IPS DF 6.9 (cell line): ENCODE measurements around the gene BCL2A1.
"Not testable (repeated sequence)": the region's sequence is repeated elsewhere in the genome, so short reads cannot be mapped to it uniquely, and the experiment has no call there.

Experiments
- DNase-seq: peaks from one replicate; pipeline ENCODE4 v3.0.0-alpha.2; 2013; ENCODE audit warnings: low read depth, low spot score
- H3K27ac ChIP-seq: one replicate; pipeline ENCODE4 v1.5.1; 2013; ENCODE audit warnings: low read length, control low read depth
- H3K27me3 ChIP-seq: 2 replicates; pipeline ENCODE4 v1.6.1; 2013; ENCODE audit warnings: mild to moderate bottlenecking, low read length; ENCODE audit not compliant: control insufficient read depth, insufficient read depth
- H3K36me3 ChIP-seq: 2 replicates; pipeline ENCODE4 v1.6.1; 2013; ENCODE audit warnings: low read length; ENCODE audit not compliant: control insufficient read depth, insufficient read depth
- H3K4me1 ChIP-seq: 2 replicates; pipeline ENCODE4 v1.6.1; 2013; ENCODE audit warnings: low read length; ENCODE audit not compliant: control insufficient read depth, insufficient read depth
- H3K4me3 ChIP-seq: 2 replicates; pipeline ENCODE4 v1.5.1; 2013; ENCODE audit warnings: mild to moderate bottlenecking, low read length
- H3K9me3 ChIP-seq: 2 replicates; pipeline ENCODE4 v1.6.1; 2013; ENCODE audit warnings: low read length, inconsistent platforms; ENCODE audit not compliant: control insufficient read depth, insufficient read depth
- WGBS: extraction: QIAGEN DNeasy Blood & Tissue Kit; methylation state at CpG from one replicate; pipeline ENCODE4 v1.1.7; 2013; ENCODE audit warnings: mixed read lengths, missing lambda C conversion rate; ENCODE audit not compliant: insufficient read length, insufficient coverage; 5-methylcytosine and 5-hydroxymethylcytosine counted together

BCL2A1 gene

DNA sequence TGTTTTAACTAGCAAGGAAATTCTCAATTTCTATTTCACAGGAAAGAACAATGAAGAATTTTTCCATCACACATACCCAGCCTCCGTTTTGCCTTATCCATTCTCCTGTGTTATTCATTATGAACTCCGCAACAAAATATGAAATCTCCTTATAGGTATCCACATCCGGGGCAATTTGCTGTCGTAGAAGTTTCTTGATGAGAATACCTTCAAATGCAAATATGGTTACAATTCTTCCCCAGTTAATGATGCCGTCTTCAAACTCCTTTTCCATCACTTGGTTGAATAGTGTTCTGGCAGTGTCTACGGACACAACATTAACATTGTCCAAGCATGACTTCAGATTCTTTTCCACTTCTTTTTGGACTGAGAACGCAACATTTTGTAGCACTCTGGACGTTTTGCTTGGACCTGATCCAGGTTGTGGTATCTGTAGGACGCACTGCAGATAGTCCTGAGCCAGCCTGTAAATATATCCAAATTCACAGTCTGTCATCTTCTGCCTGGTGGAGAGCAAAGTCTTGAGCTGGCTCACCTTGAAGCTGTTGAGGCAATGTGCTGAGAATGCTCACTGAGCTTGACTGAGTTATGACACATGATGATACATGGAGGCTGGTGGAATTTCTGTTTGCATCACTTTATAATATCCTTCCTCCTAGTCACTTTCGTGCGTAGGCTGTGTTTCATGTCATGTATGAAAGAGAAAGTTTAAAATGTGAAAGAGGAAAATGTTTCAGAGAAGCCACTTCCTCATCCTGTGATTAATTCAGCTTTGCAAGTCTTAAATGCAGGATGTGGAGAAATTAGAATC lies at the start of gene BCL2A1:
TSS of gene BCL2A1 (minus strand) at position 573 of the 811 bp plus-strand sequence. CDS start at position 496, 77 bp downstream.
- WGBS = no CpG with 5 or more reads among the region's 11 CpGs
- Histone ChIP-seq H3K27ac (no peak within 1 kb of the TSS), H3K36me3 (no peaks in the 10 kb centered on the region), H3K9me3 (no peaks in the 10 kb centered on the region), H3K27me3 (no peaks in the 10 kb centered on the region), H3K4me3 (no peak within 1 kb of the TSS), H3K4me1 (no peaks in the 10 kb centered on the region)
- DNase-seq = no peak

DNA sequence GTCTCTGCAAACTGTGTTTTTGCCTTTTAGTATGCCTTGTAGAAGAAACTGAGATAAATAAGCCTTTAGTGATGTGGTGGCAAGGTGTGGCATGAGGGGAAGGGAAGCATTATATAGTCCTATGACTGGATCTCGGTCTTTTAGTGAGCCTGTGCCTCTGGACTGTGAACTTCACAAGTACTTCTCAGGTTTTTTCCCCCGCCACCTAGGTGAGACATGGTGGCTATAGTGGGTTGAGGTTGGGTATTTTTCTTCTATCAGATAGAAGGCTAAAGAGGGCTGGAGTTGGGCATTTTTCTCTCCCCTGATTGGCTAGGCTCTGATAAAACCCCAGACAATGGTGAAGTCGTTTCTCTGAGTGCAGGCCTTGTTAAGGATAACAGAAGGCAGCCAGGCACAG lies 49.7 kb upstream of the BCL2A1 start:
- Histone ChIP-seq H3K27me3 (no peaks in the 10 kb centered on the region), H3K4me1 (no peaks in the 10 kb centered on the region), H3K4me3 (no peak overlapping the region), H3K27ac (no peak overlapping the region), H3K36me3 (no peaks in the 10 kb centered on the region), H3K9me3 (no peaks in the 10 kb centered on the region)
- no CpG with 5 or more reads among the region's 3 CpGs for WGBS
- no peak for DNase-seq

DNA sequence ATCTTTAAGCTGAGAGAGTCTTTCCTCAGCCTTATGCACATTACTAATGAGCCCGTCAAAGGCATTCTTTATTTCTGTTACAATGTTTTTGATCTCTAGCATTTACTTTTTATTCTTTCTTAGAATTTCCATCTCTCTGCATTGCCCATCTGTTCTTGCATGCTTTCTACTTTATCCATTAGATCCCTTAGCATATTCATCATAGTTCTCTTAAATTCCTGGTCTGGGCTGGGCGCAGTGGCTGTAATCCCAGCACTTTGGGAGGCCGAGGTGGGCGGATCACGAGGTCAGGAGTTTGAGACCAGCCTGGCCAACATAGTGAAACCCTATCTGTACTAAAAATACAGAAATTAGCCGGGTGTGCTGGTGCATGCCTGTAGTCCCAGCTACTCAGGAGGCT lies 49.2 kb upstream of the BCL2A1 start:
- H3K27ac ChIP-seq, H3K27me3 ChIP-seq, H3K4me1 ChIP-seq, H3K9me3 ChIP-seq, H3K4me3 ChIP-seq, DNase-seq, H3K36me3 ChIP-seq: not testable (repeated sequence)
- no CpG with 5 or more reads among the region's 6 CpGs for WGBS

DNA sequence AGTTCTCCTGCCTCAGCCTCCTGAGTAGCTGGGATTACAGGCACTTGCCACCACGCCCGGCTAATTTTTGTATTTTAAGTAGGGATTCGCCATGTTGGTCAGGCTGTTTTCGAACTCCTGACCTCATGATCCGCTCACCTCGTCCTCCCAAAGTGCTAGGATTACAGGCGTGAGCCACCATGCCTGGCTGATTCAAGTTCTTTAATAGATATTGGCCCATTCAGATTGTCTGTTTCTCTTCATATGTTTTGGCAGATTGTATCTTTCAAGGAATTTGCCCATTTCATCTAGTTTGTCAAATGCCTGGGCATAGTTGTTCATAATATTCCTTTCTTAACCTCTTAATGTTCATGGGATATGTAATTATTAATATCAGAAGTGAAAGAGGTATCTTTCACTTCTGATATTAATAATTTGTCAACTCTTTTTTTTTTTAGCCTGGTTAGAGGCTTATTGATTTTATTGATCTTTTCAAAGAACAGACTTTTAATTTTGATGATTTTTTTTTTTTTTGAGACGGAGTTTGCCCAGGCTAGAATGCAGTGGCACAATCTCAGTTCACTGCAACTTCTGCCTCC lies 48.3 kb upstream of the BCL2A1 start:
- Histone ChIP-seq H3K27me3 (no peaks in the 10 kb centered on the region), H3K9me3 (no peaks in the 10 kb centered on the region), H3K4me1 (no peaks in the 10 kb centered on the region), H3K36me3 (no peaks in the 10 kb centered on the region), H3K27ac (no peak overlapping the region), H3K4me3 (no peak overlapping the region)
- no CpG with 5 or more reads among the region's 8 CpGs for WGBS
- no peak for DNase-seq

DNA sequence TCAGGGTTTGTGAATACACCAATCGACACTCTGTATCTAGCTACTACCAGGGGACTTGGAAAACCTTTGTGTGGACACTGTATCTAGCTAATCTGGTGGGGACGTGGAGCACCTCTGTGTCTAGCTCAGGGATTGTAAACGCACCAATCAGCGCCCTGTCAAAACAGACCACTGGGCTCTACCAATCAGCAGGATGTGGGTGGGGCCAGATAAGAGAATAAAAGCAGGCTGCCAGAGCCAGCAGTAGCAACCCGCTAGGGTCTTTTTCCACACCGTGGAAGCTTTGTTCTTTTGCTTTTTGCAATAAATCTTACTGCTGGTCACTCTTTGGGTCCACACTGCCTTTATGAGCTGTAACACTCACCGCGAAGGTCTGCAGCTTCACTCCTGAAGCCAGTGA lies 46.1 kb upstream of the BCL2A1 start:
- not testable (repeated sequence) for H3K4me3 ChIP-seq, H3K36me3 ChIP-seq, H3K27ac ChIP-seq, DNase-seq, H3K9me3 ChIP-seq, H3K4me1 ChIP-seq, H3K27me3 ChIP-seq
- no CpG with 5 or more reads among the region's 8 CpGs for WGBS

DNA sequence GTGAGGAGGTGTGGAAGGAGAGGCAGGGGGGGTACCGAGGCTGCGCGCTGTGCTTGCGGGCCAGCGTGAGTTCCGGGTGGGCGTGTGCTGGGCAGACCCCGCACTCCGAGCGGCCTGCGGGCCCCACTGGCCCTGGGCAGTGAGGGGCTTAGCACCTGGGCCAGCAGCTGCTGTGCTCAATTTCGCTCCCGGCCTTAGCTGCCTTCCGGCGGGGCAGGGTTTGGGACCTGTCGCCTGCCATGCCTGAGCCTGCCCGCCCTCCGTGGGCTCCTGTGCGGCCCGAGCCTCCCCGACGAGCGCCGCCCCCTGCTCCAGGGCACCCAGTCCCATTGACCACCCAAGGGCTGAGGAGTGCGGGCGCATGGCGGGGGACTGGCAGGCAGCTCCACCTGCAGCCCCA lies 45.5 kb upstream of the BCL2A1 start:
- not testable (repeated sequence) for H3K27me3 ChIP-seq, H3K27ac ChIP-seq, H3K4me3 ChIP-seq, H3K9me3 ChIP-seq, DNase-seq, H3K36me3 ChIP-seq, H3K4me1 ChIP-seq
- WGBS = no CpG with 5 or more reads among the region's 27 CpGs

DNA sequence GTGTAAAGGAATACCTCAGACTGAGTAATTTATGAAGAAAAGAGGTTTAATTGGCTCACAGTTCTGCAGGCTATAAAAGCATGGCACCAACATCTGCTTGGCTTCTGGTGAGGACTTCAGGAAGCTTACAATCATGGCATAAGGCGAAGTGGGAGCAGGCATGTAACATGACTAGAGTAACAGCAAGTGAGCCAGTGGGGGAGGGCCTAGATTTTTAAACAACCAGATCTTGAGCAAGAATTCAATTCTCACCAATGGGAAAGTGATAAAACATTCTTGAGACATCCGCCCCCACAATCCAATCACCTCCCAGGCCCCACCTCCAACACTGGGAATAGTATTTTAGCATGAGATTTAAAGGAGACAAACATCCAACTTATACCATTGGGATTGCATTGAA lies 44.2 kb upstream of the BCL2A1 start:
- Histone ChIP-seq H3K4me3 (no peak overlapping the region), H3K27me3 (no peaks in the 10 kb centered on the region), H3K4me1 (no peaks in the 10 kb centered on the region), H3K36me3 (no peaks in the 10 kb centered on the region), H3K27ac (no peak overlapping the region), H3K9me3 (no peaks in the 10 kb centered on the region)
- no CpG with 5 or more reads among the region's 2 CpGs for WGBS
- DNase-seq = no peak

DNA sequence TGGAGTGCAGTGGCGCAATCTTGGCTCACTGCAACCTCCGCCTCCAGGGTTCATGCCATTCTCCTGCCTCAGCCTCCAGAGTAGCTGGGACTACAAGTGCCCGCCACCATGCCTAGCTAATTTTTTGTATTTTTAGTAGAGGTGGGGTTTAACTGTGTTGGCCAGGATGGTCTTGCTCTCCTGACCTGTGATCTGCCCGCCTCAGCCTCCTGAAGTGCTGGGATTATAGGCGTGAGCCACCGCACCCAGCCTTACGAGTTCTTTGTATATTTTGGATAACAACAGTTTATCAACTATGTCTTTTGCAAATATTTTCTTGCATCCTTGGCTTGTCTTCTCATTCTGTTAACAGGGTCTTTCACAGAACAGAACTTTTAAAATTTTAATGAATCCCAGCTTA lies 43.2 kb upstream of the BCL2A1 start:
- H3K4me1 ChIP-seq = not testable (repeated sequence)

DNA sequence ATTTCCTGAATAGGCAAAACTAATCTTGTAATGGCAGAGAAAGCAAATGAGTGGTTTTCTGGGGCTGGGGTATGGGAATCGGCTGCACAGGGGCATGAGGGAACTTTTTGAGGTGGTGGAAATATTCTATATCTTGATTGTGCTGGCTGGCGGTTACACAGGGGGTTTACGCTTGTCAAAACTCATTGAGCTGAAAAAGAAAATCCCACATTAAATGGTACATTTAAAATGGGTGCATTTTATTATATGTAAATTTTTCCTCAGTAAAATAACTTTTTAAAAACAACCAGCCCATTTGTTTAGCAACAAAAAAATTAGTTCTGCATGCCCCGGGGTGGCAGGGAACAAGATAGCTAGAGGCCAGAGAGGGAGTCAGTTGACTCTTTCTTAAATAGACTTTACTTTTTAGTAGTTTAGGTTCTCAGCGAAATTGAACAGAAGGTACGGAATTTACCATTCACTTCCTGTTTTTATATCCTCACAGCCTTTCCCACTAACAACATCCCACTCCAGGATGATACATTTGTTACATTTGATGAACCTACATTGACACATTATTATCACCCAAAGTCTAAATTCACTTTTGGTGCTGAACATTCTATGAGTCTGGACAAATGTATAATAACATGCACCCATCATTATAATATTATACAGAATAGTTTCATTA lies 41.2 kb upstream of the BCL2A1 start:
- Histone ChIP-seq H3K4me3 (no peak overlapping the region), H3K9me3 (no peaks in the 10 kb centered on the region), H3K36me3 (no peaks in the 10 kb centered on the region), H3K27ac (no peak overlapping the region), H3K4me1 (no peaks in the 10 kb centered on the region), H3K27me3 (no peaks in the 10 kb centered on the region)
- DNase-seq = no peak
- no CpG with 5 or more reads among the region's 6 CpGs for WGBS

More for the DNA sequence above, 43.2 kb upstream of the BCL2A1 start:
- H3K27me3 ChIP-seq, H3K36me3 ChIP-seq, DNase-seq, H3K27ac ChIP-seq, H3K4me3 ChIP-seq, H3K9me3 ChIP-seq: not testable (repeated sequence)
- WGBS = no CpG with 5 or more reads among the region's 7 CpGs

DNA sequence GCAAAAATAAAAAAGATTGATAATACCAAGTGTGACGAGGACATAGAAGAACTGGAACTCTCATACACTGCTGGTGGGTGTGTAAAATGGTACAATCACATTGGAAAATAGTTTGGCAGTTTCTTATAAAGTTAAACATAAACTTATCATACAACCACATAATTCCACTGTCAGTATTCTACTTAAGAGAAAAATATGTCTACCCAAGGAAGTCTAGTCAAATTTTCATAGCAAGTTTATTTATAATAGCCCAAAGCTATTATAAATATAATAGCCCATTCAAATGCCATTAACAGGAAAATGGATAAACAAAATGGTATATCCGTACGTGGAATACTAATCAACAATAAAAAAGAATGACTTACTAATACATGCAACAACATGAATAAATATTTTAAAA lies 40.6 kb upstream of the BCL2A1 start:
- Histone ChIP-seq H3K27ac (no peak overlapping the region), H3K9me3 (no peaks in the 10 kb centered on the region), H3K4me3 (no peak overlapping the region), H3K4me1 (no peaks in the 10 kb centered on the region), H3K36me3 (no peaks in the 10 kb centered on the region), H3K27me3 (no peaks in the 10 kb centered on the region)
- no peak for DNase-seq
- WGBS = no CpG with 5 or more reads among the region's 3 CpGs
